Right atrium auricular region (tissue), 2 donors: Measurements from ENCODE around the gene FGF9. TPM values are rescaled to one million over a fixed set of nuclear protein-coding genes. Genes with fewer than 3 reads are reported as not detected.

Source experiments
- DNase-seq: peaks from one replicate; pipeline ENCODE4 v3.0.0-alpha.2; 2019; ENCODE audit warnings: low spot score
- H3K27ac ChIP-seq, 2 donors: fragments of 200-600 bp; sonication (generic); 1 replicate in 1 of 2; 2 replicates in 1 of 2; pipeline ENCODE4 v1.5.1; 2016 to 2019
- H3K27me3 ChIP-seq, 2 donors: fragments of 200-600 bp; sonication (generic); one replicate each; pipeline versions ENCODE4 v1.5.1 to v1.6.0; 2017 to 2019
- H3K36me3 ChIP-seq: fragments of 200-600 bp; sonication (generic); one replicate; pipeline ENCODE4 v1.5.1; 2016
- H3K4me1 ChIP-seq, 2 donors: fragments of 200-600 bp; sonication (generic); one replicate each; pipeline versions ENCODE4 v1.5.1 to v1.6.0; 2017 to 2019
- H3K4me3 ChIP-seq, 2 donors: fragments of 200-600 bp; sonication (generic); 1 replicate in 1 of 2; 2 replicates in 1 of 2; pipeline ENCODE4 v1.5.1; 2017 to 2019; ENCODE audit warnings: mild to moderate bottlenecking in 1 of 2, moderate library complexity in 1 of 2
- H3K9me3 ChIP-seq, 2 donors: fragments of 200-600 bp; sonication (generic); one replicate each; pipeline ENCODE4 v1.5.1; 2019
- total RNA-seq, 2 donors: library from RNA; depleted of rRNA; stranded (reverse); fragments of >200 nt; gene quantifications; one replicate each; pipeline ENCODE4 v1.1.0, GENCODE V29; 2016
- TF ChIP-seq, protein P1 (sequence below), 2 donors: fragments of 200-600 bp; sonication (generic); IDR thresholded peaks; one replicate each; pipeline ENCODE4 v1.5.1; 2019; ENCODE audit warnings: antibody characterized with exemption in 2 of 2

FGF9 gene
- total RNA-seq, 2 donors from 2014 or later, result 3.2 to 5.9 TPM

- Histone ChIP-seq H3K36me3 (no peaks in the 10 kb centered on the region), H3K27ac (no peak overlapping the region)
- TF ChIP-seq, protein P1, sequence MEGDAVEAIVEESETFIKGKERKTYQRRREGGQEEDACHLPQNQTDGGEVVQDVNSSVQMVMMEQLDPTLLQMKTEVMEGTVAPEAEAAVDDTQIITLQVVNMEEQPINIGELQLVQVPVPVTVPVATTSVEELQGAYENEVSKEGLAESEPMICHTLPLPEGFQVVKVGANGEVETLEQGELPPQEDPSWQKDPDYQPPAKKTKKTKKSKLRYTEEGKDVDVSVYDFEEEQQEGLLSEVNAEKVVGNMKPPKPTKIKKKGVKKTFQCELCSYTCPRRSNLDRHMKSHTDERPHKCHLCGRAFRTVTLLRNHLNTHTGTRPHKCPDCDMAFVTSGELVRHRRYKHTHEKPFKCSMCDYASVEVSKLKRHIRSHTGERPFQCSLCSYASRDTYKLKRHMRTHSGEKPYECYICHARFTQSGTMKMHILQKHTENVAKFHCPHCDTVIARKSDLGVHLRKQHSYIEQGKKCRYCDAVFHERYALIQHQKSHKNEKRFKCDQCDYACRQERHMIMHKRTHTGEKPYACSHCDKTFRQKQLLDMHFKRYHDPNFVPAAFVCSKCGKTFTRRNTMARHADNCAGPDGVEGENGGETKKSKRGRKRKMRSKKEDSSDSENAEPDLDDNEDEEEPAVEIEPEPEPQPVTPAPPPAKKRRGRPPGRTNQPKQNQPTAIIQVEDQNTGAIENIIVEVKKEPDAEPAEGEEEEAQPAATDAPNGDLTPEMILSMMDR (IDR thresholded peaks at IDR 0.05), result no peak
Observed at GRCh38 chr13:21691928-21692327, 21.1 kb downstream of the FGF9 start.

GRCh38 chr13:21694831-21695230 lies 24.0 kb downstream of the FGF9 start:
- no peak overlapping the region for H3K27ac ChIP-seq
- no peaks in the 10 kb centered on the region for H3K27me3 ChIP-seq
- DNase-seq, result no peak
- H3K4me3 ChIP-seq, result no peak overlapping the region
- H3K4me1 ChIP-seq, result peaks cover 0 to 22% of the 10 kb centered on the region in 2 donors
- TF ChIP-seq, protein P1 (IDR thresholded peaks at IDR 0.05), result no peak
- H3K36me3 ChIP-seq, result no peaks in the 10 kb centered on the region
- no peaks in the 10 kb centered on the region for H3K9me3 ChIP-seq

More at GRCh38 chr13:21691928-21692327, 21.1 kb downstream of the FGF9 start:
- H3K9me3 ChIP-seq, result no peaks in the 10 kb centered on the region
- H3K27me3 ChIP-seq, result no peaks in the 10 kb centered on the region
- DNase-seq, result no peak
- no peak overlapping the region for H3K4me3 ChIP-seq
- peaks cover 0 to 18% of the 10 kb centered on the region in 2 donors for H3K4me1 ChIP-seq

DNA sequence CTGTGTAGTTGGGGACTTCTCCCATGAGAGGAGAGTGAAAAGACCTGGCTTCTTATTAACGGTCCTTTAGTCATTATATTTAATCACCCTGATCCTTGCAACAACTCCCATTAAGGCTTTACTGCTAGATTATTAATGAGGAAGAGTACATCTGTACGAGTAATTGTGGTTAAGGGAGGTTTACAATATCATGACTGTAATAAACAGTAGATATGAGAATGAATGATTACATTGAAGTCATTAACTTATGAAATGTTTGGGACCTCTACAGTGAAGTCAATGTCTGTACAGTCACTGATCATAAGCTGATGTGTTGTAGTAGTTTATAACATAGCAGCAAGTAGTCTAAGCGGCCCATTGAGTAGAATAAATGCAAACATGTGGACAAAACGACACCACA lies 24.7 kb downstream of the FGF9 start:
- no peaks in the 10 kb centered on the region for H3K36me3 ChIP-seq
- TF ChIP-seq, protein P1 (IDR thresholded peaks at IDR 0.05), result no peak
- H3K4me1 ChIP-seq, result peaks cover 0 to 22% of the 10 kb centered on the region in 2 donors
- H3K4me3 ChIP-seq, result no peak overlapping the region
- no peak overlapping the region for H3K27ac ChIP-seq
- H3K9me3 ChIP-seq, result no peaks in the 10 kb centered on the region
- no peak for DNase-seq
- no peaks in the 10 kb centered on the region for H3K27me3 ChIP-seq

GRCh38 chr13:21696865-21697448 lies 26.1 kb downstream of the FGF9 start:
- Histone ChIP-seq H3K27me3 (no peaks in the 10 kb centered on the region), H3K4me3 (no peak overlapping the region), H3K27ac (no peak overlapping the region), H3K36me3 (no peaks in the 10 kb centered on the region), H3K4me1 (peaks cover 0 to 14% of the 10 kb centered on the region in 2 donors), H3K9me3 (no peaks in the 10 kb centered on the region)
- no peak for DNase-seq
- TF ChIP-seq, protein P1 (IDR thresholded peaks at IDR 0.05), result no peak

DNA sequence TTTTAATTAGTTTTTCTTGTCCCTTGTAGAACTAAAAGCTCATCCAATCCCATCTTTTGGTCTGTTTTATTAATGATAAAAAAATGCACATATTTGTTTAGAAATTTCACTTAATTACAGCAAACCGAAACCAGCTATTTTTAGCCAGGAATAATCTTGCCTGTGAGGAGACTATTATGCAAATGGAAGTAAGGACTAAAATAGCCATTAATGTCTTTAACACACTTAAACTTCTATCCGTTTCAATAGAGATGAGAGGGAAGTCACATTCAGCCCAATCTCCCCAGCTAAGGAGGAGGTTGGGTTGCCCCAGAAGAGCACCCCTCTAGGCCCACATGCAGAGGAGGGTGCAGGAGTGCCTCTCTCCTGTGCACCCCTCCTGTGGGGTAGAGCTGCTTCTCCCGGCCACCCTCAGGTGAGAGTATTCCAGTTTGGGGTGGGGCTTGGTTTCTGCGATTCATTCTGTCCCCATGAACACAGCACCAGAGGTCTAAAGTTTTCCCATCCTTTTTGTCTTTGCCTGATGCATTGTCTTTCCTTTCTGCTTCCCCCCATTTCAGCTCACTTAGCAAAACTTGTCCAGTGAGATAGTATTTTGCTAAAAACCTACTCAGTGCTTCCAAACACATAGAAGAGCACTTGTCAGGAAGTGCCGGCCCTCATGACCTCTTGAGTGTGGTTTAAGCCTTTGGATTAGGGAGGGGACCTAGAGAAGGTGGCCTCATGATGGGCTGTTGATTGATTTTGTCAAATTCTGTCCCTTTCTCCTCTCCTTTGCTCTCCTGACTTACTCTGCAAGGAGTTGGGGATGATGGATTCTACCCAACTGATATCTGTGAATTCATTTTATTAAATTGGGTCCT lies 28.2 kb downstream of the FGF9 start:
- H3K27ac ChIP-seq, result no peak overlapping the region
- H3K36me3 ChIP-seq, result no peaks in the 10 kb centered on the region
- TF ChIP-seq, protein P1 (IDR thresholded peaks at IDR 0.05), result no peak
- H3K4me3 ChIP-seq, result no peak overlapping the region
- DNase-seq, result no peak
- no peaks in the 10 kb centered on the region for H3K9me3 ChIP-seq
- peaks cover 0 to 11% of the 10 kb centered on the region in 2 donors for H3K4me1 ChIP-seq
- H3K27me3 ChIP-seq, result no peaks in the 10 kb centered on the region
